ENCODE measurements around the gene PRODH2.

The PRODH2 gene

GRCh38 chr19:35752746-35753350 is 59.8 kb downstream of the PRODH2 start:
- Histone ChIP-seq H3K9me2 (ENCODE audit: low read depth, low read length) (no peaks in the 10 kb centered on the region), H3K9ac (ENCODE audit: low read length) (no peak overlapping the region), H4K20me1 (ENCODE audit: insufficient read depth, low read length) (no peaks in the 10 kb centered on the region), H3K27ac (ENCODE audit: low read depth, low read length, poor library complexity, severe bottlenecking) (no peak overlapping the region), H2AFZ (ENCODE audit: low read length) (no peak overlapping the region), H3K4me1 (ENCODE audit: insufficient read depth, low read length, severe bottlenecking) (peaks cover 16% of the 10 kb centered on the region), H3K36me3 (ENCODE audit: insufficient read depth, low read length) (0 out of 2 replicates have a peak, but pooled peaks cover 3% of the 10 kb centered on the region), H3K79me2 (ENCODE audit: insufficient read depth, low read length) (no peaks in the 10 kb centered on the region), H3F3A (ENCODE audit: insufficient read depth, low read length) (no peaks in the 10 kb centered on the region), H3K9me3 (ENCODE audit: low read length) (no peaks in the 10 kb centered on the region), H3K4me2 (ENCODE audit: low read length) (no peak overlapping the region), H3K27me3 (ENCODE audit: insufficient read depth, low read length) (no peaks in the 10 kb centered on the region), H3K4me3 (ENCODE audit: low read depth, low read length, poor library complexity, severe bottlenecking) (no peak overlapping the region)
- no peak for TF ChIP-seq EZH2 (IDR thresholded peaks at IDR 0.05; ENCODE audit: borderline replicate concordance, low read length)
- TF ChIP-seq, protein P1, sequence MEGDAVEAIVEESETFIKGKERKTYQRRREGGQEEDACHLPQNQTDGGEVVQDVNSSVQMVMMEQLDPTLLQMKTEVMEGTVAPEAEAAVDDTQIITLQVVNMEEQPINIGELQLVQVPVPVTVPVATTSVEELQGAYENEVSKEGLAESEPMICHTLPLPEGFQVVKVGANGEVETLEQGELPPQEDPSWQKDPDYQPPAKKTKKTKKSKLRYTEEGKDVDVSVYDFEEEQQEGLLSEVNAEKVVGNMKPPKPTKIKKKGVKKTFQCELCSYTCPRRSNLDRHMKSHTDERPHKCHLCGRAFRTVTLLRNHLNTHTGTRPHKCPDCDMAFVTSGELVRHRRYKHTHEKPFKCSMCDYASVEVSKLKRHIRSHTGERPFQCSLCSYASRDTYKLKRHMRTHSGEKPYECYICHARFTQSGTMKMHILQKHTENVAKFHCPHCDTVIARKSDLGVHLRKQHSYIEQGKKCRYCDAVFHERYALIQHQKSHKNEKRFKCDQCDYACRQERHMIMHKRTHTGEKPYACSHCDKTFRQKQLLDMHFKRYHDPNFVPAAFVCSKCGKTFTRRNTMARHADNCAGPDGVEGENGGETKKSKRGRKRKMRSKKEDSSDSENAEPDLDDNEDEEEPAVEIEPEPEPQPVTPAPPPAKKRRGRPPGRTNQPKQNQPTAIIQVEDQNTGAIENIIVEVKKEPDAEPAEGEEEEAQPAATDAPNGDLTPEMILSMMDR (IDR thresholded peaks at IDR 0.05; ENCODE audit: low read length) = no peak

GRCh38 chr19:35751839-35752745 is 60.6 kb downstream of the PRODH2 start:
- H3K4me1 ChIP-seq (ENCODE audit: insufficient read depth, low read length, severe bottlenecking) = peaks cover 18% of the 10 kb centered on the region
- no peak overlapping the region for H3K27ac ChIP-seq (ENCODE audit: low read depth, low read length, poor library complexity, severe bottlenecking)
- H3K4me2 ChIP-seq (ENCODE audit: low read length) = no peak overlapping the region
- 0 out of 2 replicates have a peak, but pooled peaks cover 3% of the 10 kb centered on the region for H3K36me3 ChIP-seq (ENCODE audit: insufficient read depth, low read length)
- H3K27me3 ChIP-seq (ENCODE audit: insufficient read depth, low read length) = no peaks in the 10 kb centered on the region
- no peak overlapping the region for H3K4me3 ChIP-seq (ENCODE audit: low read depth, low read length, poor library complexity, severe bottlenecking)
- H3K79me2 ChIP-seq (ENCODE audit: insufficient read depth, low read length) = no peaks in the 10 kb centered on the region
- TF ChIP-seq, protein P1 (IDR thresholded peaks at IDR 0.05; ENCODE audit: low read length) = no peak
- TF ChIP-seq EZH2 (IDR thresholded peaks at IDR 0.05; ENCODE audit: borderline replicate concordance, low read length) = no peak
- H3F3A ChIP-seq (ENCODE audit: insufficient read depth, low read length) = no peaks in the 10 kb centered on the region
- no peaks in the 10 kb centered on the region for H3K9me2 ChIP-seq (ENCODE audit: low read depth, low read length)
- no peak overlapping the region for H3K9ac ChIP-seq (ENCODE audit: low read length)
- H3K9me3 ChIP-seq (ENCODE audit: low read length) = no peaks in the 10 kb centered on the region
- no peaks in the 10 kb centered on the region for H4K20me1 ChIP-seq (ENCODE audit: insufficient read depth, low read length)
- no peak overlapping the region for H2AFZ ChIP-seq (ENCODE audit: low read length)

- H3K79me2 ChIP-seq (ENCODE audit: insufficient read depth, low read length) = no peaks in the 10 kb centered on the region
- no peaks in the 10 kb centered on the region for H3K27me3 ChIP-seq (ENCODE audit: insufficient read depth, low read length)
- H3K4me1 ChIP-seq (ENCODE audit: insufficient read depth, low read length, severe bottlenecking) = peaks cover 29% of the 10 kb centered on the region
- no peak overlapping the region for H2AFZ ChIP-seq (ENCODE audit: low read length)
- no peak overlapping the region for H3K4me3 ChIP-seq (ENCODE audit: low read depth, low read length, poor library complexity, severe bottlenecking)
- no peak overlapping the region for H3K9ac ChIP-seq (ENCODE audit: low read length)
- H3K4me2 ChIP-seq (ENCODE audit: low read length) = no peak overlapping the region
- 0 out of 2 replicates have a peak, but pooled peaks cover 3% of the 10 kb centered on the region for H3K36me3 ChIP-seq (ENCODE audit: insufficient read depth, low read length)
- no peaks in the 10 kb centered on the region for H3F3A ChIP-seq (ENCODE audit: insufficient read depth, low read length)
- no peak overlapping the region for H3K27ac ChIP-seq (ENCODE audit: low read depth, low read length, poor library complexity, severe bottlenecking)
- H4K20me1 ChIP-seq (ENCODE audit: insufficient read depth, low read length) = no peaks in the 10 kb centered on the region
- H3K9me3 ChIP-seq (ENCODE audit: low read length) = no peaks in the 10 kb centered on the region
- no peaks in the 10 kb centered on the region for H3K9me2 ChIP-seq (ENCODE audit: low read depth, low read length)
- TF ChIP-seq EZH2 (IDR thresholded peaks at IDR 0.05; ENCODE audit: borderline replicate concordance, low read length) = no peak
- TF ChIP-seq, protein P1 (IDR thresholded peaks at IDR 0.05; ENCODE audit: low read length) = no peak
Observed at GRCh38 chr19:35750167-35750566, 62.5 kb downstream of the PRODH2 start.

All from OCI-LY1 (cell line).